ENCODE measurements around the gene PLEKHA4.
"Not testable (repeated sequence)": the region's sequence is repeated elsewhere in the genome, so short reads cannot be mapped to it uniquely, and the experiment has no call there.

Gene PLEKHA4

GRCh38 chr19:48890551-48890950, 22.1 kb upstream of the PLEKHA4 start:
- no peak for DNase-seq
- Histone ChIP-seq H3F3A (ENCODE audit: insufficient read depth, low read length) (0 out of 2 replicates have a peak, but pooled peaks cover 4% of the 10 kb centered on the region), H3K27ac (ENCODE audit: low read length) (no peak overlapping the region), H3K9me2 (replicated peaks; ENCODE audit: insufficient read depth, low read length) (no peaks in the 10 kb centered on the region), H4K20me1 (ENCODE audit: insufficient read depth, low read length) (no peaks in the 10 kb centered on the region), H3K4me3 (ENCODE audit: low read length) (no peak overlapping the region), H3K27me3 (replicated peaks; ENCODE audit: insufficient read depth, low read length) (no peaks in the 10 kb centered on the region), H2AFZ (ENCODE audit: low read length) (no peak overlapping the region), H3K4me1 (ENCODE audit: low read length) (peaks cover 13% of the 10 kb centered on the region), H3K9ac (ENCODE audit: low read length) (no peak overlapping the region), H3K36me3 (replicated peaks; ENCODE audit: insufficient read depth, low read length) (no peaks in the 10 kb centered on the region), H3K4me2 (ENCODE audit: low read depth, low read length) (no peak overlapping the region), H3K79me2 (ENCODE audit: low read length) (no peaks in the 10 kb centered on the region), H3K9me3 (replicated peaks; ENCODE audit: insufficient read depth, low read length) (no peaks in the 10 kb centered on the region)
- TF ChIP-seq CTCF (IDR thresholded peaks at IDR 0.05; ENCODE audit: low read length) (no peak), EZH2 (optimal IDR thresholded peaks at IDR 0.05; ENCODE audit: low read depth, low read length) (no peak), EZH2phosphoT487 (IDR thresholded peaks at IDR 0.05; ENCODE audit: low read length) (no peak)

GRCh38 chr19:48889496-48889895, 21.1 kb upstream of the PLEKHA4 start:
- not testable (repeated sequence) for H3F3A ChIP-seq (ENCODE audit: insufficient read depth, low read length); H3K79me2 ChIP-seq (ENCODE audit: low read length); H3K4me2 ChIP-seq (ENCODE audit: low read depth, low read length); H3K27ac ChIP-seq (ENCODE audit: low read length); H4K20me1 ChIP-seq (ENCODE audit: insufficient read depth, low read length); H3K9me3 ChIP-seq (replicated peaks; ENCODE audit: insufficient read depth, low read length); H3K4me3 ChIP-seq (ENCODE audit: low read length); H3K9ac ChIP-seq (ENCODE audit: low read length); H3K27me3 ChIP-seq (replicated peaks; ENCODE audit: insufficient read depth, low read length); H3K9me2 ChIP-seq (replicated peaks; ENCODE audit: insufficient read depth, low read length); H2AFZ ChIP-seq (ENCODE audit: low read length); DNase-seq; H3K36me3 ChIP-seq (replicated peaks; ENCODE audit: insufficient read depth, low read length)
- H3K4me1 ChIP-seq (ENCODE audit: low read length), result peaks cover 13% of the 10 kb centered on the region

GRCh38 chr19:48887861-48888612, 19.6 kb upstream of the PLEKHA4 start:
- Histone ChIP-seq H4K20me1 (ENCODE audit: insufficient read depth, low read length) (no peaks in the 10 kb centered on the region), H3K9ac (ENCODE audit: low read length) (no peak overlapping the region), H3K9me3 (replicated peaks; ENCODE audit: insufficient read depth, low read length) (no peaks in the 10 kb centered on the region), H3K9me2 (replicated peaks; ENCODE audit: insufficient read depth, low read length) (no peaks in the 10 kb centered on the region), H3K79me2 (ENCODE audit: low read length) (no peaks in the 10 kb centered on the region), H3K27me3 (replicated peaks; ENCODE audit: insufficient read depth, low read length) (no peaks in the 10 kb centered on the region), H3K4me2 (ENCODE audit: low read depth, low read length) (no peak overlapping the region), H3F3A (ENCODE audit: insufficient read depth, low read length) (0 out of 2 replicates have a peak, but pooled peaks cover 4% of the 10 kb centered on the region), H3K27ac (ENCODE audit: low read length) (no peak overlapping the region), H3K4me1 (ENCODE audit: low read length) (peaks cover 13% of the 10 kb centered on the region), H3K36me3 (replicated peaks; ENCODE audit: insufficient read depth, low read length) (no peaks in the 10 kb centered on the region), H3K4me3 (ENCODE audit: low read length) (no peak overlapping the region), H2AFZ (ENCODE audit: low read length) (no peak overlapping the region)
- no peak for DNase-seq
- no peak for TF ChIP-seq EZH2 (optimal IDR thresholded peaks at IDR 0.05; ENCODE audit: low read depth, low read length)
- no peak for TF ChIP-seq EZH2phosphoT487 (IDR thresholded peaks at IDR 0.05; ENCODE audit: low read length)
- TF ChIP-seq CTCF (IDR thresholded peaks at IDR 0.05; ENCODE audit: low read length), result no peak

- no peak for DNase-seq
- Histone ChIP-seq H3K9me2 (replicated peaks; ENCODE audit: insufficient read depth, low read length) (no peaks in the 10 kb centered on the region), H3K4me1 (ENCODE audit: low read length) (no peaks in the 10 kb centered on the region), H3K27ac (ENCODE audit: low read length) (no peak overlapping the region), H3K27me3 (replicated peaks; ENCODE audit: insufficient read depth, low read length) (no peaks in the 10 kb centered on the region), H3K9me3 (replicated peaks; ENCODE audit: insufficient read depth, low read length) (no peaks in the 10 kb centered on the region), H3K4me3 (ENCODE audit: low read length) (no peak overlapping the region), H3K9ac (ENCODE audit: low read length) (no peak overlapping the region), H3K79me2 (ENCODE audit: low read length) (no peaks in the 10 kb centered on the region), H4K20me1 (ENCODE audit: insufficient read depth, low read length) (no peaks in the 10 kb centered on the region), H2AFZ (ENCODE audit: low read length) (no peak overlapping the region), H3K36me3 (replicated peaks; ENCODE audit: insufficient read depth, low read length) (no peaks in the 10 kb centered on the region), H3F3A (ENCODE audit: insufficient read depth, low read length) (no peaks in the 10 kb centered on the region), H3K4me2 (ENCODE audit: low read depth, low read length) (no peak overlapping the region)
- TF ChIP-seq CTCF (IDR thresholded peaks at IDR 0.05; ENCODE audit: low read length), result no peak
- TF ChIP-seq EZH2phosphoT487 (IDR thresholded peaks at IDR 0.05; ENCODE audit: low read length), result no peak
- TF ChIP-seq EZH2 (optimal IDR thresholded peaks at IDR 0.05; ENCODE audit: low read depth, low read length), result no peak
Observed at GRCh38 chr19:48883726-48884125, 15.3 kb upstream of the PLEKHA4 start.

Data from MM.1S (cell line).